SU-DHL-6 (cell line): ENCODE measurements around the gene DUSP22.

ENCODE experiments used
- H2AFZ ChIP-seq: fragments of 200-600 bp; sonication (generic); 2 replicates; pipeline ENCODE4 v1.6.1; 2014; ENCODE audit warnings: low read depth, mild to moderate bottlenecking, moderate library complexity, mixed read lengths, antibody characterized with exemption, low read length; ENCODE audit not compliant: severe bottlenecking
- H3F3A ChIP-seq: fragments of 200-600 bp; shearing (Covaris generic); 2 replicates; pipeline ENCODE4 v1.6.0; 2016; ENCODE audit warnings: antibody characterized with exemption, mild to moderate bottlenecking; ENCODE audit not compliant: insufficient read depth
- H3K27ac ChIP-seq: fragments of 200-600 bp; sonication (generic); 2 replicates; pipeline ENCODE4 v1.5.1; 2016; ENCODE audit warnings: low read depth, mild to moderate bottlenecking, low read length, moderate library complexity, mixed read lengths
- H3K27me3 ChIP-seq: fragments of 200-600 bp; sonication (generic), shearing (Covaris generic); 2 replicates; pipeline ENCODE4 v1.6.0; 2014; ENCODE audit warnings: mild to moderate bottlenecking, low read length
- H3K36me3 ChIP-seq: fragments of 200-600 bp; sonication (generic); 2 replicates; pipeline ENCODE4 v1.6.1; 2014; ENCODE audit warnings: mild to moderate bottlenecking, low read length, mixed read lengths
- H3K4me2 ChIP-seq: fragments of 300-600, 200-600 bp; shearing (Covaris generic), sonication (generic); 2 replicates; pipeline ENCODE4 v1.6.0; 2014; ENCODE audit warnings: low read length, low read depth, mild to moderate bottlenecking; ENCODE audit not compliant: poor library complexity, severe bottlenecking
- H3K4me3 ChIP-seq: fragments of 200-600 bp; sonication (generic); 2 replicates; pipeline ENCODE4 v1.5.1; 2014; ENCODE audit warnings: antibody characterized with exemption, low read length, mild to moderate bottlenecking, mixed read lengths; ENCODE audit not compliant: insufficient read depth, poor library complexity, severe bottlenecking
- H3K79me2 ChIP-seq: fragments of 200-600 bp; sonication (generic); 2 replicates; pipeline ENCODE4 v1.6.1; 2014; ENCODE audit warnings: mild to moderate bottlenecking, low read length, moderate library complexity; ENCODE audit not compliant: insufficient read depth
- H3K9ac ChIP-seq: fragments of 200-600 bp; sonication (generic); 2 replicates; pipeline ENCODE4 v1.7.0; 2014; ENCODE audit warnings: mild to moderate bottlenecking, low read length
- H3K9me2 ChIP-seq: fragments of 200-600 bp; sonication (generic); replicated peaks from 2 replicates; pipeline ENCODE4 v1.6.1; 2014; ENCODE audit warnings: low read length; ENCODE audit not compliant: insufficient read depth
- H3K9me3 ChIP-seq: fragments of 200-600 bp; sonication (generic); 2 replicates; pipeline ENCODE4 v1.6.1; 2014; ENCODE audit warnings: low read length, mixed read lengths; ENCODE audit not compliant: insufficient read depth
- H4K20me1 ChIP-seq: fragments of 200-600 bp; sonication (generic); 2 replicates; pipeline ENCODE4 v1.6.1; 2014; ENCODE audit warnings: low read depth, mild to moderate bottlenecking, antibody characterized with exemption, low read length, moderate library complexity, mixed read lengths
- CTCF ChIP-seq: fragments of 200-600 bp; sonication (generic); IDR thresholded peaks from one replicate; pipeline ENCODE4 v1.5.1; 2017; ENCODE audit warnings: antibody characterized with exemption, mild to moderate bottlenecking, low read length, moderate library complexity; ENCODE audit not compliant: insufficient read depth, poor library complexity, severe bottlenecking
- EZH2phosphoT487 ChIP-seq: fragments of 200-600 bp; sonication (generic), shearing (Covaris generic); conservative IDR thresholded peaks from 2 replicates; pipeline ENCODE4 v1.6.1; 2018; ENCODE audit warnings: mild to moderate bottlenecking, antibody characterized with exemption, low read length, moderate library complexity, mixed read lengths

DUSP22 gene

GRCh38 chr6:349491-349921, 57.2 kb downstream of the DUSP22 start:
- Histone ChIP-seq H3K9ac (no peak overlapping the region), H3K4me2 (no peak overlapping the region), H3K27ac (no peak overlapping the region), H3K4me3 (no peak overlapping the region), H2AFZ (no peak overlapping the region), H3K9me3 (no peaks in the 10 kb centered on the region), H3K79me2 (no peaks in the 10 kb centered on the region), H3K9me2 (no peaks in the 10 kb centered on the region), H3K36me3 (no peaks in the 10 kb centered on the region), H4K20me1 (no peaks in the 10 kb centered on the region), H3K27me3 (no peaks in the 10 kb centered on the region), H3F3A (no peaks in the 10 kb centered on the region)
- TF ChIP-seq EZH2phosphoT487: no peak
- TF ChIP-seq CTCF: no peak

GRCh38 chr6:350371-350770, 58.1 kb downstream of the DUSP22 start:
- no peak overlapping the region for H2AFZ ChIP-seq
- TF ChIP-seq EZH2phosphoT487: no peak
- TF ChIP-seq CTCF: no peak
- H3K9me3 ChIP-seq: no peaks in the 10 kb centered on the region
- no peak overlapping the region for H3K9ac ChIP-seq
- no peak overlapping the region for H3K4me3 ChIP-seq
- H3K36me3 ChIP-seq: no peaks in the 10 kb centered on the region
- H3F3A ChIP-seq: no peaks in the 10 kb centered on the region
- H4K20me1 ChIP-seq: no peaks in the 10 kb centered on the region
- no peaks in the 10 kb centered on the region for H3K9me2 ChIP-seq
- no peak overlapping the region for H3K4me2 ChIP-seq
- H3K27me3 ChIP-seq: no peaks in the 10 kb centered on the region
- no peaks in the 10 kb centered on the region for H3K79me2 ChIP-seq
- H3K27ac ChIP-seq: no peak overlapping the region

- Histone ChIP-seq H2AFZ (no peak overlapping the region), H3K27ac (no peak overlapping the region), H3K9me3 (no peaks in the 10 kb centered on the region), H3K4me2 (no peak overlapping the region), H3K27me3 (no peaks in the 10 kb centered on the region), H3K9ac (no peak overlapping the region), H3K79me2 (no peaks in the 10 kb centered on the region), H3K36me3 (no peaks in the 10 kb centered on the region), H3F3A (0 out of 2 replicates have a peak, but pooled peaks cover 5% of the 10 kb centered on the region), H3K4me3 (no peak overlapping the region), H3K9me2 (no peaks in the 10 kb centered on the region), H4K20me1 (no peaks in the 10 kb centered on the region)
- TF ChIP-seq CTCF (peak; percentile 30), EZH2phosphoT487 (no peak)
Observed at GRCh38 chr6:351011-351866, 59.0 kb downstream of the DUSP22 start.
